Measurements from ENCODE around the gene SPEG. TPM values are rescaled to one million over a fixed set of nuclear protein-coding genes. Genes with fewer than 3 reads are reported as not detected.

Gene SPEG
- total RNA-seq, 1 experiment from 2014 or later, result 55.3 TPM

DNA sequence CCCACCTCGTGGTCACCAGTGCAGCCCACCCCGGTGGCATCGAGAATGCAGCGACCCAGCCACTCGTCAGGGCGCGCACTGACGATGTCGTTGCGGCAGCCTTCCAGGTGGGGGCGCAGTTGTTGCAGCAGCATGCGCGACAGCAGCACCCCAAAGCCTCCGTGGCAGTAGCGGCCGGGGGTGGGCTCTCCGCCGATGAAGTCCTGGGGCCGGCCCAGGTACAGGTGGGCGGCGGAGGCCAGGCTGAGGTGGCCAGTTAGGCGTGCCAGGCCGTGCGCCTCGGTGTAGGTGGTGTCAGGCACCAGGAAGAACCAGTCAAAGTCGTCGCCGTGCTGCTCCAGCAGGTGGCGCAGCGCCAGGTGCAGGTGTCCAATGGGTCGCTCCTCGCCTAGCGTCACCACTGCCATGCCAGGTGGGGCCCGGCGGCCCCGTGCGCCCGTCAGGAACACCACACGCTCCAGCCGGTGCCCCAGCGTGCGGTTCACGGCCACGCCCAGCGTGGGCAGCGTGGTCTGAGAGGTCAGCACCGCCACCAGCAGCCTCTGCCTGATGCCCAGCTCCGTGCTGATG is 107.1 kb downstream of the SPEG start (continued):
- TF ChIP-seq, protein P1, sequence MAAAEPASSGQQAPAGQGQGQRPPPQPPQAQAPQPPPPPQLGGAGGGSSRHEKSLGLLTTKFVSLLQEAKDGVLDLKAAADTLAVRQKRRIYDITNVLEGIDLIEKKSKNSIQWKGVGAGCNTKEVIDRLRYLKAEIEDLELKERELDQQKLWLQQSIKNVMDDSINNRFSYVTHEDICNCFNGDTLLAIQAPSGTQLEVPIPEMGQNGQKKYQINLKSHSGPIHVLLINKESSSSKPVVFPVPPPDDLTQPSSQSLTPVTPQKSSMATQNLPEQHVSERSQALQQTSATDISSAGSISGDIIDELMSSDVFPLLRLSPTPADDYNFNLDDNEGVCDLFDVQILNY (CRISPR knock-in tag; IDR thresholded peaks at IDR 0.05), result peak; percentile 15; the same call in 1 of the 2 replicates
- TF ChIP-seq, protein P2, sequence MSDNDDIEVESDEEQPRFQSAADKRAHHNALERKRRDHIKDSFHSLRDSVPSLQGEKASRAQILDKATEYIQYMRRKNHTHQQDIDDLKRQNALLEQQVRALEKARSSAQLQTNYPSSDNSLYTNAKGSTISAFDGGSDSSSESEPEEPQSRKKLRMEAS (CRISPR knock-in tag; IDR thresholded peaks at IDR 0.05), result peak; percentile 86
- TF ChIP-seq ZBTB21 (CRISPR knock-in tag; IDR thresholded peaks at IDR 0.05; ENCODE audit: borderline replicate concordance) (no peak), CDX4 (CRISPR knock-in tag; IDR thresholded peaks at IDR 0.05; ENCODE audit: borderline replicate concordance) (no peak), ZBTB43 (CRISPR knock-in tag; IDR thresholded peaks at IDR 0.05) (peak; percentile 89), ZNF121 (CRISPR knock-in tag; IDR thresholded peaks at IDR 0.05) (peak; percentile 35; the same call in 1 of the 2 replicates), PRDM15 (CRISPR knock-in tag; IDR thresholded peaks at IDR 0.05) (no peak), NFYB (CRISPR knock-in tag; conservative IDR thresholded peaks at IDR 0.05; ENCODE audit: low read depth) (no peak), GRHL2 (CRISPR knock-in tag; IDR thresholded peaks at IDR 0.05; ENCODE audit: insufficient replicate concordance, severe bottlenecking) (no peak), FOXP4 (CRISPR knock-in tag; IDR thresholded peaks at IDR 0.05) (peak; percentile 61; the same call in 1 of the 2 replicates)
- TF ChIP-seq, protein P3, sequence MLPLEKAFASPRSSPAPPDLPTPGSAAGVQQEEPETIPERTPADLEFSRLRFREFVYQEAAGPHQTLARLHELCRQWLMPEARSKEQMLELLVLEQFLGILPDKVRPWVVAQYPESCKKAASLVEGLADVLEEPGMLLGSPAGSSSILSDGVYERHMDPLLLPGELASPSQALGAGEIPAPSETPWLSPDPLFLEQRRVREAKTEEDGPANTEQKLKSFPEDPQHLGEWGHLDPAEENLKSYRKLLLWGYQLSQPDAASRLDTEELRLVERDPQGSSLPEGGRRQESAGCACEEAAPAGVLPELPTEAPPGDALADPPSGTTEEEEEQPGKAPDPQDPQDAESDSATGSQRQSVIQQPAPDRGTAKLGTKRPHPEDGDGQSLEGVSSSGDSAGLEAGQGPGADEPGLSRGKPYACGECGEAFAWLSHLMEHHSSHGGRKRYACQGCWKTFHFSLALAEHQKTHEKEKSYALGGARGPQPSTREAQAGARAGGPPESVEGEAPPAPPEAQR (CRISPR knock-in tag; IDR thresholded peaks at IDR 0.05), result no peak
- TF ChIP-seq, protein P4, sequence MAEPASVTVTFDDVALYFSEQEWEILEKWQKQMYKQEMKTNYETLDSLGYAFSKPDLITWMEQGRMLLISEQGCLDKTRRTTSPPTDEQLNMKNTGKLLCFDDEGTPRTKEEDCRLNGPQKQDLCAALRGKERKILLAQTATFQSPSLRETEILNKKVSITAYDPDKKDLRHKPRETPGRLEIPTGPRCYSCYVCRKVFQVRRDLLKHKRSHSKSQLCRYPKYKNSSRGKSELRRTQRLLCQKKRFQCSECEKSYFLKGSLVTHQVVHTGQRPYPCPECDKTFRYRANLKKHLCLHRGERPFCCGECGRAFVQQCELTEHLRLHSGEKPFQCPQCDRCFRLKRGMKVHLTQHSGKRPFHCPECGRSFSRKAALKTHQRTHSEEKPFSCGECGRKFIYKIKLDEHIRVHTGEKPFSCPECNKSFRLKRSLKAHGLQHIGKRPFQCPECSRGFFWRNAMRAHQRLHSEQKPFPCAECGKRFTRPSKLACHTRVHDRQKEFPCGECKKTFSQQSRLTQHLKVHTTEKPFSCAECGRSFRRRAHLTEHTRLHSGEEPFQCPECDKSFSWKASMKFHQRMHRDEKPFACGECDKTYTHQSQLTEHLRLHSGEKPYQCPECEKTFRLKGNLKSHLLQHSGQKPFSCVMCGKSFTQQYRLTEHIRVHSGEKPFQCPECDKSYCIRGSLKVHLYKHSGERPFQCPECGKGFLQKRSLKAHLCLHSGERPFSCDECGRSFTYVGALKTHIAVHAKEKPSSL (CRISPR knock-in tag; conservative IDR thresholded peaks at IDR 0.05), result no peak
- TF ChIP-seq, protein P5, sequence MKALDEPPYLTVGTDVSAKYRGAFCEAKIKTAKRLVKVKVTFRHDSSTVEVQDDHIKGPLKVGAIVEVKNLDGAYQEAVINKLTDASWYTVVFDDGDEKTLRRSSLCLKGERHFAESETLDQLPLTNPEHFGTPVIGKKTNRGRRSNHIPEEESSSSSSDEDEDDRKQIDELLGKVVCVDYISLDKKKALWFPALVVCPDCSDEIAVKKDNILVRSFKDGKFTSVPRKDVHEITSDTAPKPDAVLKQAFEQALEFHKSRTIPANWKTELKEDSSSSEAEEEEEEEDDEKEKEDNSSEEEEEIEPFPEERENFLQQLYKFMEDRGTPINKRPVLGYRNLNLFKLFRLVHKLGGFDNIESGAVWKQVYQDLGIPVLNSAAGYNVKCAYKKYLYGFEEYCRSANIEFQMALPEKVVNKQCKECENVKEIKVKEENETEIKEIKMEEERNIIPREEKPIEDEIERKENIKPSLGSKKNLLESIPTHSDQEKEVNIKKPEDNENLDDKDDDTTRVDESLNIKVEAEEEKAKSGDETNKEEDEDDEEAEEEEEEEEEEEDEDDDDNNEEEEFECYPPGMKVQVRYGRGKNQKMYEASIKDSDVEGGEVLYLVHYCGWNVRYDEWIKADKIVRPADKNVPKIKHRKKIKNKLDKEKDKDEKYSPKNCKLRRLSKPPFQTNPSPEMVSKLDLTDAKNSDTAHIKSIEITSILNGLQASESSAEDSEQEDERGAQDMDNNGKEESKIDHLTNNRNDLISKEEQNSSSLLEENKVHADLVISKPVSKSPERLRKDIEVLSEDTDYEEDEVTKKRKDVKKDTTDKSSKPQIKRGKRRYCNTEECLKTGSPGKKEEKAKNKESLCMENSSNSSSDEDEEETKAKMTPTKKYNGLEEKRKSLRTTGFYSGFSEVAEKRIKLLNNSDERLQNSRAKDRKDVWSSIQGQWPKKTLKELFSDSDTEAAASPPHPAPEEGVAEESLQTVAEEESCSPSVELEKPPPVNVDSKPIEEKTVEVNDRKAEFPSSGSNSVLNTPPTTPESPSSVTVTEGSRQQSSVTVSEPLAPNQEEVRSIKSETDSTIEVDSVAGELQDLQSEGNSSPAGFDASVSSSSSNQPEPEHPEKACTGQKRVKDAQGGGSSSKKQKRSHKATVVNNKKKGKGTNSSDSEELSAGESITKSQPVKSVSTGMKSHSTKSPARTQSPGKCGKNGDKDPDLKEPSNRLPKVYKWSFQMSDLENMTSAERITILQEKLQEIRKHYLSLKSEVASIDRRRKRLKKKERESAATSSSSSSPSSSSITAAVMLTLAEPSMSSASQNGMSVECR (CRISPR knock-in tag; IDR thresholded peaks at IDR 0.05; ENCODE audit: borderline replicate concordance), result 0 out of 2 replicates have a peak, but pooled peaks have one; percentile 52
- TF ChIP-seq, protein P6, sequence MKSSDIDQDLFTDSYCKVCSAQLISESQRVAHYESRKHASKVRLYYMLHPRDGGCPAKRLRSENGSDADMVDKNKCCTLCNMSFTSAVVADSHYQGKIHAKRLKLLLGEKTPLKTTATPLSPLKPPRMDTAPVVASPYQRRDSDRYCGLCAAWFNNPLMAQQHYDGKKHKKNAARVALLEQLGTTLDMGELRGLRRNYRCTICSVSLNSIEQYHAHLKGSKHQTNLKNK (CRISPR knock-in tag; IDR thresholded peaks at IDR 0.05), result no peak
